LHCN-M2 (cell line): ENCODE measurements around the gene VEGFA. TPM values are rescaled to one million over a fixed set of nuclear protein-coding genes. Genes with fewer than 3 reads are reported as not detected.

Experiments used
- DNase-seq: peaks from one replicate; pipeline ENCODE4 v3.0.0-alpha.2; 2012; ENCODE audit warnings: low read depth
- total RNA-seq: library from RNA; depleted of rRNA; stranded (reverse); fragments of >200 nt; gene quantifications from 2 replicates; pipeline ENCODE4 v1.2.3, GENCODE V29; 2014

The VEGFA gene
- total RNA-seq, 1 experiment from 2014 or later = 323 TPM

- no peak for DNase-seq
These were observed 14.2 kb downstream of the VEGFA start for GRCh38 chr6:43784049-43784855.

- no peak for DNase-seq
These were observed 15.3 kb downstream of the VEGFA start for GRCh38 chr6:43785220-43785752.

DNA sequence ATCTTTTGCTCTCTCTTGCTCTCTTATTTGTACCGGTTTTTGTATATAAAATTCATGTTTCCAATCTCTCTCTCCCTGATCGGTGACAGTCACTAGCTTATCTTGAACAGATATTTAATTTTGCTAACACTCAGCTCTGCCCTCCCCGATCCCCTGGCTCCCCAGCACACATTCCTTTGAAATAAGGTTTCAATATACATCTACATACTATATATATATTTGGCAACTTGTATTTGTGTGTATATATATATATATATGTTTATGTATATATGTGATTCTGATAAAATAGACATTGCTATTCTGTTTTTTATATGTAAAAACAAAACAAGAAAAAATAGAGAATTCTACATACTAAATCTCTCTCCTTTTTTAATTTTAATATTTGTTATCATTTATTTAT, 15.9 kb downstream of the VEGFA start:
- no peak for DNase-seq

GRCh38 chr6:43786664-43787329, 16.8 kb downstream of the VEGFA start:
- DNase-seq = no peak

DNA sequence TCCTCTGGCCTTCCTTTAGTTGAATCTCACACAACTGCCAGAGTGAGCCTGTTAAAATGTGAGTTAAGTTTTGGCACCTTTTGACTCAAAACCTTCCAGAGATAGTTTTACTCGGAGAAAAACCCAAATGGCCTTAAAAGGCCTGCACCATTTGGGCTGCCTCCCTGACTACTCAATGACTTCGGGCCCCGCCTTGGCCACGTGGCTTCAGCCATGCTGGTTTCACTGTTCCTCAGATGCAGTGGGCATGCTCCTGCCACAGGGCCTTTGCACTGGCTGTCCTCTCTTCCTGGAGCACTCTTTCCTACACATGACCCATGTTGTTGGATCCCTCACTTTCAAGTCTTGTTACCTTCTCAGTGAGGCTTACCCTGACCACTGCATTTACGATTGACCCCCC, 18.3 kb downstream of the VEGFA start:
- DNase-seq = no peak

GRCh38 chr6:43789447-43789846, 19.4 kb downstream of the VEGFA start:
- no peak for DNase-seq

DNA sequence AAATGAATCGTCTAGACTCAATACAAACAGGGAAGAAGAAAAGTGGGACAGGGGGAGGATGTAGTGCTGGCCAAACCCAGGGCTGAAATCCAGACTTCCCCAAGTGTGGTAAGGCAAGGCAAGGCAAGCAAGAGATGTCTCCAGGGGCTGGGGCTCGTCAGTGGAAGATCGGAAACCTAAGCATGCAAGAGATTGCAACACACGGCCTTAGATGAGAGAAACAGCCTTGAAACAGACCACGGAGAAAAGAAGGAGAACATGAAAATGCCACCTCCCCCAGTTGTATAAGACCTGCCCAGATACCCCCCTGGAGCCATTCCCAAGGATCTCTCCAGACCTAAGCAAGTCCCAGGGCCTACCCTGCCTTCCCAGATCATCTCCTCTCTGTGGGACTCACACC, 20.0 kb downstream of the VEGFA start:
- no peak for DNase-seq

GRCh38 chr6:43791745-43792422, 21.9 kb downstream of the VEGFA start:
- no peak for DNase-seq

- DNase-seq = no peak
These were observed 23.3 kb downstream of the VEGFA start for GRCh38 chr6:43793154-43793874.

- no peak for DNase-seq
These were observed 23.8 kb downstream of the VEGFA start for GRCh38 chr6:43793875-43794242.

- no peak for DNase-seq
These were observed 25.4 kb downstream of the VEGFA start for GRCh38 chr6:43795421-43795820.

- DNase-seq = no peak
These were observed 26.2 kb downstream of the VEGFA start for GRCh38 chr6:43796168-43796567.

- no peak for DNase-seq
These were observed 27.2 kb downstream of the VEGFA start for GRCh38 chr6:43796903-43797890.

GRCh38 chr6:43797919-43798318, 27.9 kb downstream of the VEGFA start:
- no peak for DNase-seq

DNA sequence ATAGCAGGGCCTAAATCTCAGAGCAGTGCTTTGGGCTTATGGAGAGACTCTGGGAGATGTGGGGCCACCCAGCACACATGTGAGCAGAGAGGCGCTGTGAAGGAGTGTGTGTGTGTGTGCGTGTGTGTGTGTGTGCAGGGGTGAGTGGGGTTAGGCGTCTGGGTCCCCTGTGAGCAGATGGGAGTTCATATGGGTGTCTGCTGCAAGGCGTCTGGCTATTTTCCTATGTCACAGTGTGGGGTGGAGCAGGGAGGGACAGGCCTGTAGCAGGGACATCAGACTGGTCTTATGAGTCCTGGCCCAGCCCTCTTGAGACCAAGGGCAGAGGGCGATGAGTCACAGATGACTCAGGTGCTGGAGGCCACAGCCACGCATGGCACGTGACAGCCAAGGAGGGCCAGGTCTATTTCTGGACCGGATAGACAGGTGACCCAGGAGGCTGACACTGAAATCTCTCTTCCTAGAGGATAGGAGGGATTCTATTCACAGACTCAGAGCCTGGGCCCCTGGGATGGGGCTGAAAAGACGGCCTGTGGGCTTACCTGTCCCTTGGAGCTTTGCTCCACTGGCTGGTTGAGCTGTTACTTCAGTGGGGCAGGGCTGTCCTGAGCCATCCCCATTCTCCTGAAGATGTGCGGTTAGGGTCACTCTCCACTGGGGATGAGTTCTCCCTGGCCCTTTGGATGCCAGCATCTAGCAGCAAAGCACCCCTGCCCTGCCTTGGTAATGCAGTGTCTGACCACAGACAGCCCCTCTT, 28.9 kb downstream of the VEGFA start:
- peak; percentile 89 for DNase-seq

- DNase-seq = no peak
These were observed 29.7 kb downstream of the VEGFA start for GRCh38 chr6:43799551-43800297.

- no peak for DNase-seq
These were observed 30.2 kb downstream of the VEGFA start for GRCh38 chr6:43800298-43800623.

- no peak for DNase-seq
These were observed 30.9 kb downstream of the VEGFA start for GRCh38 chr6:43800746-43801494.
